Cortex of kidney (tissue), 1 donor: ENCODE measurements around the gene LILRA6.
"Not testable (repeated sequence)": the region's sequence is repeated elsewhere in the genome, so short reads cannot be mapped to it uniquely, and the experiment has no call there.

Source experiments
- DNase-seq: peaks from one replicate; lab custom pipeline; 2025; lab: John Stamatoyannopoulos, UW

LILRA6 gene

GRCh38 chr19:54231077-54231931, 11.3 kb downstream of the LILRA6 start:
- no peak for DNase-seq

- DNase-seq = no peak
These were observed 12.6 kb downstream of the LILRA6 start for GRCh38 chr19:54230031-54230430.

- DNase-seq = no peak
These were observed 13.4 kb downstream of the LILRA6 start for GRCh38 chr19:54229146-54229545.

GRCh38 chr19:54224619-54225018, 18.0 kb downstream of the LILRA6 start:
- DNase-seq = not testable (repeated sequence)

GRCh38 chr19:54223937-54224281, 18.7 kb downstream of the LILRA6 start:
- not testable (repeated sequence) for DNase-seq

- DNase-seq = not testable (repeated sequence)
These were observed 19.2 kb downstream of the LILRA6 start for GRCh38 chr19:54223277-54223936.

- DNase-seq = not testable (repeated sequence)
These were observed 19.9 kb downstream of the LILRA6 start, which contains the start of gene LILRB3 for GRCh38 chr19:54222474-54223276. Gene LILRB3, minus strand, starts transcription at chr19:54223007. Its CDS starts 31 bp downstream, at chr19:54222976.

- DNase-seq = not testable (repeated sequence)
These were observed 20.6 kb downstream of the LILRA6 start for GRCh38 chr19:54221947-54222346.

- DNase-seq = not testable (repeated sequence)
These were observed 22.9 kb downstream of the LILRA6 start for GRCh38 chr19:54219702-54220101.

GRCh38 chr19:54218960-54219661, 23.5 kb downstream of the LILRA6 start:
- DNase-seq = no peak

- no peak for DNase-seq
These were observed 24.3 kb downstream of the LILRA6 start for GRCh38 chr19:54218259-54218658.

- not testable (repeated sequence) for DNase-seq
These were observed 24.9 kb downstream of the LILRA6 start for GRCh38 chr19:54217517-54218247.

- DNase-seq = no peak
These were observed 25.7 kb downstream of the LILRA6 start for GRCh38 chr19:54216869-54217268.

GRCh38 chr19:54214734-54215133, 27.9 kb downstream of the LILRA6 start:
- not testable (repeated sequence) for DNase-seq

GRCh38 chr19:54214217-54214616, 28.4 kb downstream of the LILRA6 start:
- DNase-seq = not testable (repeated sequence)

- no peak for DNase-seq
These were observed 31.4 kb downstream of the LILRA6 start for GRCh38 chr19:54211235-54211634.

GRCh38 chr19:54209811-54210494, 32.6 kb downstream of the LILRA6 start:
- no peak for DNase-seq

- DNase-seq = no peak
These were observed 33.4 kb downstream of the LILRA6 start for GRCh38 chr19:54209058-54209810.

- no peak for DNase-seq
These were observed 33.9 kb downstream of the LILRA6 start for GRCh38 chr19:54208784-54209057.
